Panc1 (cell line): ENCODE results near the gene RPGR. TPM values are rescaled to one million over a fixed set of nuclear protein-coding genes. Genes with fewer than 3 reads are reported as not detected.

ENCODE experiments used
- ATAC-seq: fragments of 200-7000 bp; cut with Tn5 transposase; 2 replicates; pipeline ENCODE4 v1.9.1; 2020; ENCODE audit warnings: mild to moderate bottlenecking, moderate library complexity
- BruUV-seq: library from RNA; stranded (reverse); fragments of 400-500 nt; replicated peaks from 2 replicates; lab custom pipeline; 2021; lab: Mats Ljungman, UMichigan
- CTCF ChIA-PET: fragments of 300-600 bp; sonication (Branson Sonifier 250); formaldehyde crosslinking; loops from one replicate; lab custom pipeline; 2022; ENCODE audit warnings: antibody characterized with exemption; lab: Charles Lee
- POLR2A ChIA-PET: fragments of 300-600 bp; sonication (Branson Sonifier 250); formaldehyde crosslinking; loops from one replicate; lab custom pipeline; 2022; ENCODE audit warnings: antibody characterized with exemption; lab: Charles Lee
- DNase-seq: peaks from one replicate; pipeline ENCODE4 v3.0.0-alpha.2; 2010; ENCODE audit warnings: low read depth, low spot score
- H3K27ac ChIP-seq: 2 replicates; pipeline ENCODE4 v1.5.1; 2011; ENCODE audit warnings: mild to moderate bottlenecking, low read length, inconsistent platforms
- H3K27me3 ChIP-seq: fragments of 200-500 bp; sonication (Bioruptor generic); 2 replicates; pipeline ENCODE4 v1.6.0; 2014; ENCODE audit warnings: low read length, inconsistent platforms; ENCODE audit not compliant: control insufficient read depth, insufficient read depth
- H3K36me3 ChIP-seq: fragments of 200-500 bp; sonication (Bioruptor generic); 2 replicates; pipeline ENCODE4 v1.5.1; 2014; ENCODE audit warnings: inconsistent platforms, mild to moderate bottlenecking, low read length, moderate library complexity; ENCODE audit not compliant: control insufficient read depth, insufficient read depth
- H3K4me1 ChIP-seq: 2 replicates; pipeline ENCODE4 v1.5.1; 2011; ENCODE audit warnings: inconsistent platforms, mild to moderate bottlenecking, low read length, moderate library complexity; ENCODE audit not compliant: control insufficient read depth, insufficient read depth
- H3K4me3 ChIP-seq, 2 experiments: 2 replicates each; pipeline ENCODE4 v1.5.1; 2011 to 2012; ENCODE audit warnings: low read depth in 2 of 2, low read length in 2 of 2, mild to moderate bottlenecking in 2 of 2, inconsistent platforms in 1 of 2, moderate library complexity in 1 of 2
- H3K9me3 ChIP-seq: fragments of 200-500 bp; sonication (Bioruptor generic); 2 replicates; pipeline ENCODE4 v1.5.1; 2014; ENCODE audit warnings: low read depth, mild to moderate bottlenecking, inconsistent platforms, low read length, moderate library complexity; ENCODE audit not compliant: control insufficient read depth, insufficient read depth
- CTCF ChIP-seq: fragments of 450-650 bp; IDR thresholded peaks from 2 replicates; pipeline ENCODE4 v1.5.1; 2017; ENCODE audit warnings: mild to moderate bottlenecking
- POLR2AphosphoS5 ChIP-seq: IDR thresholded peaks from 2 replicates; pipeline ENCODE4 v1.6.1; 2012; ENCODE audit warnings: mild to moderate bottlenecking, low read depth, low read length, moderate library complexity
- REST ChIP-seq, 2 experiments: IDR thresholded peaks; 2 replicates each; pipeline ENCODE4 v1.6.1; 2011 to 2012; ENCODE audit warnings: low read depth in 2 of 2, control low read depth in 1 of 2, low read length in 1 of 2, mild to moderate bottlenecking in 1 of 2, moderate library complexity in 1 of 2; ENCODE audit not compliant: insufficient read depth in 1 of 2
- SIN3A ChIP-seq: IDR thresholded peaks from 2 replicates; pipeline ENCODE4 v1.6.1; 2012; ENCODE audit warnings: low read depth, mild to moderate bottlenecking, low read length, moderate library complexity, borderline replicate concordance; ENCODE audit not compliant: insufficient read depth
- TCF7L2 ChIP-seq: IDR thresholded peaks from 2 replicates; pipeline ENCODE4 v1.6.1; 2011; ENCODE audit warnings: mild to moderate bottlenecking, low read depth, low read length, inconsistent platforms
- in situ Hi-C: cut with HindIII; loops from 2 replicates; pipeline ENCODE4 v1.10.0; 2016; ENCODE audit warnings: low sequenced_read_pairs, low pct_unique_long_range_greater_than_20kb
- intact Hi-C: fragments of 100-400 bp; cut with micrococcal nuclease; formaldehyde crosslinking; loops from one replicate; pipeline ENCODE4 v1.10.0; 2022; ENCODE audit not compliant: unreplicated experiment
- total RNA-seq: library from RNA; stranded (reverse); gene quantifications from one replicate; pipeline ENCODE4 v1.2.1, GENCODE V29; 2021; ENCODE audit not compliant: unreplicated experiment

The RPGR gene
- total RNA-seq, 1 experiment from 2014 or later: 4.0 TPM

- Histone ChIP-seq H3K9me3 (no peaks in the 10 kb centered on the region), H3K36me3 (no peaks in the 10 kb centered on the region), H3K4me1 (no peaks in the 10 kb centered on the region), H3K27ac (no peak overlapping the region), H3K4me3 (no peak overlapping the region), H3K27me3 (no peaks in the 10 kb centered on the region)
- ATAC-seq (no peak), DNase-seq (no peak)
- intact Hi-C loops (no loop called here), in situ Hi-C loops (no loop called here)
- TF ChIP-seq POLR2AphosphoS5: no peak
- no peak for TF ChIP-seq CTCF
- TF ChIP-seq TCF7L2: no peak
- ChIA-PET CTCF (no interaction called here), POLR2A (no interaction called here)
- no TSS peak for BruUV-seq
Observed at GRCh38 chrX:38287674-38288073, 39.6 kb downstream of the RPGR start.

GRCh38 chrX:38285649-38286048 is 41.7 kb downstream of the RPGR start:
- no peak for TF ChIP-seq TCF7L2
- in situ Hi-C loops (no loop called here), intact Hi-C loops (no loop called here)
- no TSS peak for BruUV-seq
- H3K9me3 ChIP-seq: no peaks in the 10 kb centered on the region
- DNase-seq: no peak
- H3K36me3 ChIP-seq: no peaks in the 10 kb centered on the region
- no peaks in the 10 kb centered on the region for H3K27me3 ChIP-seq
- ChIA-PET POLR2A (no interaction called here), CTCF (no interaction called here)
- ATAC-seq: no peak
- H3K27ac ChIP-seq: no peak overlapping the region
- no peak overlapping the region for H3K4me3 ChIP-seq
- no peaks in the 10 kb centered on the region for H3K4me1 ChIP-seq

- CTCF ChIA-PET: interaction anchor here (1.1 kb wide), 1 partner anchor 90 kb away, joined by 4 read pairs; no protein-coding TSS in a partner anchor
- H3K4me1 ChIP-seq: no peaks in the 10 kb centered on the region
- POLR2A ChIA-PET: no interaction called here
- in situ Hi-C loops: no loop called here
- TF ChIP-seq TCF7L2: no peak
- no peak for TF ChIP-seq SIN3A
- TF ChIP-seq CTCF: peak; percentile 19; the same call in 1 of the 2 replicates
- TF ChIP-seq POLR2AphosphoS5: no peak
- TF ChIP-seq REST (IDR thresholded peaks at IDR 0.05; ENCODE audit: insufficient read depth in 1 of 2, low read depth in 2 of 2, low read length in 1 of 2): no peak
- no TSS peak for BruUV-seq
- H3K9me3 ChIP-seq: no peaks in the 10 kb centered on the region
- intact Hi-C loops: no loop called here
- H3K36me3 ChIP-seq: no peaks in the 10 kb centered on the region
- H3K27me3 ChIP-seq: no peaks in the 10 kb centered on the region
- DNase-seq (no peak), ATAC-seq (no peak)
- H3K4me3 ChIP-seq: no peak overlapping the region
- no peak overlapping the region for H3K27ac ChIP-seq
Observed at GRCh38 chrX:38282049-38282448, 45.3 kb downstream of the RPGR start.
